Measurements from ENCODE around the gene DAG1. TPM values are rescaled to one million over a fixed set of nuclear protein-coding genes. Genes with fewer than 3 reads are reported as not detected.

The DAG1 gene
- total RNA-seq, 1 experiment from 2014 or later: 27.7 TPM

DNA sequence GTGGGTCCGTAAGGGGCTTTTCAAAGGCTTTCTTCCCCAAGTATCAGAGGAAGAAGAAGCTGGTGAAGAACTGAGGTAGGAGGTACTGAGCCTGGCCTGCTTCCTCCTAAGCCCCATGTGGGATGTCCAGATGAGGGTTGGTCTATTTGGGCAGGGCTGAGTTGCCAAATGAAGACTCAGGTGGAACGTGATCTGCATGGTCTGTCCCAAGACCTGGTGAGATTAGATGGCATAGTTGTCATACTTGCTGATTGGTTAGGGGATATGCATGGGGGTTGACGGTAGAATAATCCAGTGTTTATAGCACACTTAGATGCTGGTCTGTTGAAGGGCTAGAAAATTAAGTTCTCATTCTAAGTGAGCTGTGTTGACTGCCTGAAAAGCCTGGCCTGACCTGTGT, 47.9 kb downstream of the DAG1 start:
- DNase-seq (ENCODE audit: low read depth): no peak

DNA sequence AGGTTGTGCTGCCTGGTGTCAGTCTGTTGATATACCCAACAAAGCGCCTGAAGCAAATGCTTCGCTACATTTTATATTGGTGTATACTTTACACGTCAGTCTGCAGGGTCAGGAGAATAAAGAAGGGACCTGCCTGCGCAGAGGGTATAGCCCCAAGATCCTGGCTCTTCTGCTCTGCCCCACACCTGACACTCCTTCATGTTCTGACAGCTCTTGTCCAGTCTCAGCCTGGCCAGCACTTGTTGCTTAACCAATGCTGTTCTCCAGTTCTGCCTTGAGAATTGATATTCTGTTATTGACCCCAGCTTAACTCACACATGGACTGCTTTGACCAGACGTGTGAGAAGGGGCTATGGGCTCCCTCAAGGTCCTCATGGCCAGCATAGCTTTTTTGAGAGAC, 48.4 kb downstream of the DAG1 start:
- DNase-seq (ENCODE audit: low read depth): no peak

DNA sequence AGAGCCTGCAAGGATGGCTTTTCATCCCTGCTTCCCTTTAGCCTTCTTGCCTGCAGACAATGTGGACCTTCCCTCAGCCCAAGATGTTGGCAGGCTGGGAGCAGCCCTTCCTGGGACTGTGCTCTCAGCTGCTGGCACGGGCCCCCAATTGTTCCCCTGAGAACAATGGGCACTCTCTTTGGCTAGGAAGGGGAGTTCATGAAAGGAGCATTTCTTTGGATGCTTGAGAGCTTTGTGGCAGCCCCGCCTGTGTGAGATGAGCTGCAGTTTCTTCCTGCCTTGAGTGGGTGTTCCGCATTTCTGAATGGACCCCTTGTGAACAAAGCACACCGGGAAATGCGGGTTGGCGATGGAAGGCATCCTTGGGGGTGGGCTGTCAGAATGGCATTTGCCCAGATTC, 49.2 kb downstream of the DAG1 start:
- DNase-seq (ENCODE audit: low read depth): no peak

DNA sequence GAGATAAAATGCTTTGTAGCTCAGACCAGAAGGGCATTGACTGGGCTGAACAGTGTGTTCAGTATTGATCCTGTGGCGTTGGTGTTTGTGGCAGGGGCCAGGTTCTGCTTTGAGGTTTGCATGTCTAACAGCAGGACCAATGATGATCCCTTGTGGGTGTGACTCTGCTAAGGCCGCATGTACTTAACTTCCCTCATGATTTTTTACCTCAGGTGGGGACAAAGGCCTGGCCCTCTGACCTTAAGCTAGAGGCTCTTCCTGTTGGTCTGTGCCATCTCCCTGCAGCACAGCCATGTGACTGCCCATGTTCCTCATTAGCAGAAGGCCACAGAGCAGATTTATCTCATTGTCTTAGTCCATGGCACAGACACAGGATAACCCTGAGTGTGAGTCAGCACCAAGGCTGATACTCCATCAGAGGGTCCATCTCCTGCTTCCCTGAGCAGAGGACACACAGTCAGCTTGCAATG, 49.9 kb downstream of the DAG1 start:
- no peak for DNase-seq (ENCODE audit: low read depth)

DNA sequence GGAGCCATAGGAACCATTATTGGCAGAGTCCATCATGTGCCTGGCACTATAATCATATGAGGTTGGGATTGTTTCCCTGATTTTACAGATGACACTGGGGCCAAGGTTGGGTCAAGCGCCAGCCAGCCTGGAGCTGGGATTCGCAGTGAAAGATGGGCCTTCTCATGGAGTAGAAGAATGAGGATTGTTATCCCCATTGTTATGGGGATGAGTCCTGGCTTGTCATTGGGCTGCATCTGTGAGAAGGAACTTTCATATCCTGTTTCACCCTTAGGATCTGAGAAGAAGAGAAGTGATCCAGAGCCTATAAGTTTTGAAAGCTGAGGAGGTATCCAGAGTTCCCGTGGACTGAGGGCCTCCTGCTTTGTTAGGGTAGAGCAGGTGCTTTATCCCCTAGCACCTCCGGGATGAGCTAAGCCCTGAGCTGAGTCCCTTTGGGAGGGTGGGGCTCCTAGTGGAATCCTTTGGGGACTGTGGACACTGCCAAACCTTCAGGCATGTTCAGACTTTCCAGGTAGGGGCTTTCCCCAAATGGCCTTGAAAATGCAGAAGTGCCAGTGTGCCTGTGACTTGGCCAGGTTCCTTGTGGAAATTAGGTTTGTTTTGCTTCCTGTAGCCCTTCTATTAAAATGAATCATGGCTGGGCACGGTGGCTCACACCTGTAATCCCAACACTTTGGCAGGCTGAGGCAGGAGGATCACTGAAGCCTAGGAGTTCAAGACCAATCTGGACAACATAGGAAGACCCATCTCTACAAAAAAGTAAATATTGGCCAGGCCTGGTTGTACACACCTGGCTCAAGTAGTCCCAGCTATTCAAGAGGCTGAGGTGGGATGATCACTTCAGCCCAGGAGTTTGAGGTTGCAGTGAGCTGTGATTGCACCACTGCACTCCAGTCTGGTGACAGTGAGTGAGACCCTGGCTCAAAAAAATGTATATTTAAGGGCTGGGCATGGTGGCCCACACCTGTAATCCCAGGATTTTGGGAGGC, 54.0 kb downstream of the DAG1 start:
- no peak for DNase-seq (ENCODE audit: low read depth)

DNA sequence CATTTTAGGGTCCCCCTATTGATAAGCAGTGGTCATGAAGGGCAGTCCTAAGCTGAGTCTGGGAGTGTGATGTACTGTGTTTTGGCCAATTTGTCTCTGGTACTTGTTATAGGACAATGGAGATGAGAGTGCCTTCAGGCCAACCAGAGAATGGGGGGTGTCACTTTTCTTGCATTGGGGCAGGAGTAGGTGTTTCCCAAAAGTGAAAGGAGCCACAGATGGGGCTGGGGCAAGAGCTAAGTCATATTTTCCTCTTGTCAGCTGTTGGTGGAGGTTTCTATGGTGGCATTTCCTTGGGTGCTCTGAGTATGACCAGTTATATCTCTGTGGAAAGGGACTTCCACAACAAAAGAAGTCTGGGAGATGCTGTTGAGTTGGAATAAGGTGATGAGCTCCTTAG, 59.5 kb downstream of the DAG1 start:
- DNase-seq (ENCODE audit: low read depth): no peak

DNA sequence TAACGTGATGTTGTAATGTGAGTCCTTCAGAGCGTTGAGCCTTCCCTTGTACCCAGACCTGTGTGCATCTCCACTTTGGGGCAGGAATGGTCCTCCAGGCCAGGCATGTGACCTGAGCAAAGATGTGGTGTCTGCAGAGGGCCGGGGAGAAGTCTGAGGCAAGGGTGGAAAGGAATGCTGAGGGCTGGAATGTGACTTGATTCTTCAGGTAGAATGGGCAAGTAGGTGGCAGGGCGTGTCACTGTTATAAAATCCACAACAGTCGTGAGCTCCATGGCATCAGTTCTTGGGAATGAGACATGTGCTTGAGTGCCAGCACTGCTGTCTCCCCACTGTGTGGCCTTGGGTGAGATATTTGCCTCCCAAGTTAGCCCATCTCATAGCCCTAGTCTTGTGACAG, 60.2 kb downstream of the DAG1 start:
- DNase-seq (ENCODE audit: low read depth): no peak

DNA sequence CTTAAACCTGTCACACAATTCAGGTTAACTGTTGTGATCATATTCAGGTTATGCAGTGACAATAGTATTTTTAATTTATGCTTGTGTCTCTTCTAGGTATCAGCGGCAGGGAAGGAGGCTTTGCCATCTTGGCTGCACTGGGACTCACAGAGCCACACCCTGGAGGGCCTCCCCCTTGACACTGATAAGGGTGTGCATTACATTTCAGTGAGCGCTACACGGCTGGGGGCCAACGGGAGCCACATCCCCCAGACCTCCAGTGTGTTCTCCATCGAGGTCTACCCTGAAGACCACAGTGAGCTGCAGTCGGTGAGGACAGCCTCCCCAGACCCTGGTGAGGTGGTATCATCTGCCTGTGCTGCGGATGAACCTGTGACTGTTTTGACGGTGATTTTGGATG, 60.6 kb downstream of the DAG1 start:
- DNase-seq (ENCODE audit: low read depth): no peak

DNA sequence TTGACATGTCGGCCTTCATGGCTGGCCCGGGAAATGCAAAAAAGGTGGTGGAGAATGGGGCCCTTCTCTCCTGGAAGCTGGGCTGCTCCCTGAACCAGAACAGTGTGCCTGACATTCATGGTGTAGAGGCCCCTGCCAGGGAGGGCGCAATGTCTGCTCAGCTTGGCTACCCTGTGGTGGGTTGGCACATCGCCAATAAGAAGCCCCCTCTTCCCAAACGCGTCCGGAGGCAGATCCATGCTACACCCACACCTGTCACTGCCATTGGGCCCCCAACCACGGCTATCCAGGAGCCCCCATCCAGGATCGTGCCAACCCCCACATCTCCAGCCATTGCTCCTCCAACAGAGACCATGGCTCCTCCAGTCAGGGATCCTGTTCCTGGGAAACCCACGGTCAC, 61.2 kb downstream of the DAG1 start:
- DNase-seq (ENCODE audit: low read depth): no peak

DNA sequence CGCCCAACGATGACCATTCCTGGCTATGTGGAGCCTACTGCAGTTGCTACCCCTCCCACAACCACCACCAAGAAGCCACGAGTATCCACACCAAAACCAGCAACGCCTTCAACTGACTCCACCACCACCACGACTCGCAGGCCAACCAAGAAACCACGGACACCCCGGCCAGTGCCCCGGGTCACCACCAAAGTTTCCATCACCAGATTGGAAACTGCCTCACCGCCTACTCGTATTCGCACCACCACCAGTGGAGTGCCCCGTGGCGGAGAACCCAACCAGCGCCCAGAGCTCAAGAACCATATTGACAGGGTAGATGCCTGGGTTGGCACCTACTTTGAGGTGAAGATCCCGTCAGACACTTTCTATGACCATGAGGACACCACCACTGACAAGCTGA, 61.6 kb downstream of the DAG1 start:
- no peak for DNase-seq (ENCODE audit: low read depth)

DNA sequence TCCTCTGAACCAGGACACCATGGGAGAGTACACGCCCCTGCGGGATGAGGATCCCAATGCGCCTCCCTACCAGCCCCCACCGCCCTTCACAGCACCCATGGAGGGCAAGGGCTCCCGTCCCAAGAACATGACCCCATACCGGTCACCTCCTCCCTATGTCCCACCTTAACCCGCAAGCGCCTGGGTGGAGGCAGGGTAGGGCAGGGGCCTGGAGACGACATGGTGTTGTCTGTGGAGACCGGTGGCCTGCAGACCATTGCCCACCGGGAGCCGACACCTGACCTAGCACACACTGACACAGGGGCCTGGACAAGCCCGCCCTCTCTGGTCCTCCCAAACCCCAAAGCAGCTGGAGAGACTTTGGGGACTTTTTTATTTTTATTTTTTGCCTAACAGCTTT, 63.0 kb downstream of the DAG1 start:
- DNase-seq (ENCODE audit: low read depth): no peak

DNA sequence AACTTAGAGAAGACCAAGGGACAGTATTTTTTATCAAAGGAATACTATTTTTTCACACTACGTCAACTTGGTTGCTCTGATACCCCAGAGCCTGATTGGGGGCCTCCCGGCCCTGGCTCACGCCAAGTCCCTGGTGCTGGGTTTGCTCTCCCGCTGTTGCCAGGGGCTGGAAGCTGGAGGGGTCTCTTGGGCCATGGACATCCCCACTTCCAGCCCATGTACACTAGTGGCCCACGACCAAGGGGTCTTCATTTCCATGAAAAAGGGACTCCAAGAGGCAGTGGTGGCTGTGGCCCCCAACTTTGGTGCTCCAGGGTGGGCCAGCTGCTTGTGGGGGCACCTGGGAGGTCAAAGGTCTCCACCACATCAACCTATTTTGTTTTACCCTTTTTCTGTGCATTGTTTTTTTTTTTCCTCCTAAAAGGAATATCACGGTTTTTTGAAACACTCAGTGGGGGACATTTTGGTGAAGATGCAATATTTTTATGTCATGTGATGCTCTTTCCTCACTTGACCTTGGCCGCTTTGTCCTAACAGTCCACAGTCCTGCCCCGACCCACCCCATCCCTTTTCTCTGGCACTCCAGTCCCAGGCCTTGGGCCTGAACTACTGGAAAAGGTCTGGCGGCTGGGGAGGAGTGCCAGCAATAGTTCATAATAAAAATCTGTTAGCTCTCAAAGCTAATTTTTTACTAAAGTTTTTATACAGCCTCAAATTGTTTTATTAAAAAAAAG, 63.9 kb downstream of the DAG1 start:
- DNase-seq (ENCODE audit: low read depth): no peak

DNA sequence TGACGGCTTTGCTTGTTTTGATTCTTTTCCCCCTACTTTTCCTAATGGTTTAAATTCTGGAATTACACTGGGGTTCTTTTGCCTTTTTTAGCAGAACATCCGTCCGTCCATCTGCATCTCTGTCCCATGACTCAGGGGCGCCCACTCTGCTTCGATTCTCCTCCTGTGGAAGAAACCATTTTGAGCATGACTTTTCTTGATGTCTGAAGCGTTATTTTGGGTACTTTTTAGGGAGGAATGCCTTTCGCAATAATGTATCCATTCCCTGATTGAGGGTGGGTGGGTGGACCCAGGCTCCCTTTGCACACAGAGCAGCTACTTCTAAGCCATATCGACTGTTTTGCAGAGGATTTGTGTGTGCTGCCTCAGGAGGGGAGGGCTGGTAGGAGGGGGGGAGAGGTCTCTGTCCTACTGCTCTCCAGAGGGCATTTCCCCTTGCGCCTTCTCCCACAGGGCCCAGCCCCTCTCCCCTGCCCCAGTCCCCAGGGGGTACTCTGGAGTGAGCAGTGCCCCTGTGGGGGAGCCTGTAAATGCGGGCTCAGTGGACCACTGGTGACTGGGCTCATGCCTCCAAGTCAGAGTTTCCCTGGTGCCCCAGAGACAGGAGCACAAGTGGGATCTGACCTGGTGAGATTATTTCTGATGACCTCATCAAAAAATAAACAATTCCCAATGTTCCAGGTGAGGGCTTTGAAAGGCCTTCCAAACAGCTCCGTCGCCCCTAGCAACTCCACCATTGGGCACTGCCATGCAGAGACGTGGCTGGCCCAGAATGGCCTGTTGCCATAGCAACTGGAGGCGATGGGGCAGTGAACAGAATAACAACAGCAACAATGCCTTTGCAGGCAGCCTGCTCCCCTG, 64.7 kb downstream of the DAG1 start:
- DNase-seq (ENCODE audit: low read depth): no peak

DNA sequence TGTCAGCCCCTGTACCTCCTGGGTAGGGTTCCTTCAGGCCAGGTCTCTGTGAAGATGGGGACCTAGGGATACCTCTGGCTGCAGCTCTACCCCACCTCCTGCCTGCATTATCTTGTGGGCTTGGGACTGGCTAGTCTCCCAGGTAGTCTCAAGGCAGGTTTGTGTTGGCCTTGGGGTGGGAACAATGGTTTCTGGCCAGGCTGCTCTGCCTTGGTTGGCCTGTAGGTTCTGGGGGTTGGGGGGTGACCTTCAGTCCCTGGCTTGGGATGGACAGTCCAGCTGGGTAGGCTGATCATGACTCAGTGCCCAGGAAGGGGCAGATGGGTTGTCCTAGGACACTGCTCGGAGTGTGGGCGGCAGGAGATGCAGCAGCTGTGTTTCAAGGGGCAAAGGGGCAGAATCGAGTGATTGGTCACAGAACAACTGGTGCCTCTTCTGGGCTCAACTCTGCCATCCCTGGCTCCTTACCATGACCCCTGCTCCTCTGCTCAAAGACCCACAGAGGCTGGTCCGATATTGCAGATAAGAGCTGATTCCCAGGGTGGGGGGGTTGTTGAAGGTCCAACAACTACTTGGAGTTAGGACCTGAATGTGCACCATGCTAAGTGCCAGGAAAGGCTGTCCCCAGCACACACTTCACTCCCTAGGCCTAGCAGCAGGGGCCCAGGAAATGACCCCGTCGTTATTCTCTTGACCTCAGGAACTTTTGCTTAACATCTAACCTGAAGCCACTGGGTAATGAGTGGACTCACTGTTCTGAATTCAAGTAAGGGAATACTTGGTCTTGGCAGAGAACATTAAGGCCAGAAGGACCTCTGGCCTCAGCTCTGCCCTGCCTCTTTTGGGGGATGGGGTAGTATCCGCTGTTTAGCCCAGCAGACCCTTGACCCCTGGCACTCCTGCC, 66.2 kb downstream of the DAG1 start:
- no peak for DNase-seq (ENCODE audit: low read depth)

DNA sequence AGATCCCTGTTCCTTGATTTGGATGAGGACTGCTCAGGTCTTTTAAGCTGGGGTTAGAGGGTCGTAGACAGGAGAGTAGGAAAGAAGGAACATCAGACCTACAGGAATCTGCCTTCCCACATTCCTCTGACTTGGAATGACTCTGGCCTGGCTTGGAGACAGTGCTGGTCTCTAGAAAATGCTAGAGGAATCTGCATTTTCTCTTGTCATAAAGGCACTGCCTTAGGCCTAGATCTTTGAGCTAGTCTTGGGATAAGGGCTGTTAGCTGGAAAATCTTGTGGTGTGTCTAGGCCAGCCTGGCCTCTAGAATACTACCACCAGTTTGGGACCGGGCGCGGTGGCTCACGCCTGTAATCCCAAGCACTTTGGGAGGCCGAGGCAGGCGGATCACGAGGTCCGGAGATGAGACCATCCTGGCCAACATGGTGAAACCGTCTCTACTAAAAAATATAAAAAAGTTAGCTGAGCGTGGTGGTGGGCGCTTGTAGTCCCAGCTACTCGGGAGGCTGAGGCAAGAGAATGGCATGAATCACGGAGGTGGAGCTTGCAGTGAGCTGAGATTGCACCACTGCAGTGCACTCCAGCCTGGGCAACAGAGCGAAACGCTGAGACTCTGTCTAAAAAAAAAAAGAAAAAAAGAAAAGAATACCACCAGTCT, 66.9 kb downstream of the DAG1 start:
- DNase-seq (ENCODE audit: low read depth): no peak

DNA sequence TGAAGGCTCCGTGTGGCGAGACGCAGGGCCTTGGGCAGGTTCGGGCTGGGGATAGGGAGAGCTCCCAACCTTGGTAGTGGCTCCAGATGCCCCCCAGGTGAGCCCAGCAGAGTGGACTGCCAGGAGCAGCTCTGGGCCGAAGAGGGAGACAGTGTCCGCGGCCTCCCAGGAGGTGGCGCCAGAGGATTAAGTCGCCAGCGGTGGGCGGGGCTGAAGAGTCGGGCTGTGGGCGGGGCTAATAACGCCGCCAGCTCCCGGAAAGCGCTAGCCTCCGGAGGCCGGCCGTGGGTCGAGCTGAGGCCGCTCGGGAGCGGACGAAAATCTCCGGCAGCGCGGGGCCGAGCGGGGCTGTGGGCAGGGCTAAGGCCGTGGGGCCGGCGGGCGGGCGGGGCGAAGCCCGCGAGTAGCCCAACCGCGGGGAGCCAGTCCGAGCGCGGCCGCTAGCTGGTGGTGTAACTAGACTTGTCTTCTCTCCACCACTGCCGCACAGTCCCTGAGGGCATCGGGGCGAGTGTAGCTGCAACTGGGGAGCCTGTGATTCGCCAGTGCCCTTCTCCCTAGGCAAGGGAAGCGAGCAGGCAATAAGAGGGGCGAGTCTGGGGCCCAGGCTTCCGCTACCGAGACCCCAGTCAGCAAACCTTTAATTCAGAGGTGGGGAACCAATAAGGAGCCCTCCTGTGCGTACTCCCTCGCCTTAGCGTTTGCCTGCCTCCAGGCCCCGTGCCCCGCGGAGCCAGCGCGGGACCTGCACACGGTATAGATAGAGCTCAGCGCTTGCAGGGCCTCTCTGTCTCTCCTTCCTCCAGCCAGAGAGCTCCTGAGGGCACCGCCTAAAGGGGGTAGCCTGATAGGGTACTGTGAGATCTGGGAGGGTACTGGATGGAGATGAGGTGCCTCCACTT, 69.8 kb downstream of the DAG1 start:
- DNase-seq (ENCODE audit: low read depth): peak; percentile 91

DNA sequence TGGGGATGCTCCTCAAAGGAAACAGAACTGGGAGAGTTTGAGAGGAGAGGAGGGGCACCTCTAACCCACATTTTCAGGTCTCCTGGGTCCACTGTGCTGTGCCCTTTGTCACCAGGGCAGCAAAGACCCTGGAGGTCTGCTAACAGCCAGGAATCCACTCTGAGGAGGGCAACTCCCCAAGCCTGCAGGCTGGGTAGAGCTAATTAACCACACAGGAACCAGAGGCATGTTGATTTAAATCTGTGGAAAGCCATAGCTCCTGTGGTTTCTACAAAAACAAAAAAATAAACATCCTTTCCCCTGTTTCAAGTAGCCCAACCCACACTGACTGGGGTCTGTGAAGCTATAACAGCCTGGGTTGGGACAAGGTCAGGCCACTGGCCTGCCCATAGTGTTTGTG, 82.0 kb downstream of the DAG1 start:
- no peak for DNase-seq (ENCODE audit: low read depth)

DNA sequence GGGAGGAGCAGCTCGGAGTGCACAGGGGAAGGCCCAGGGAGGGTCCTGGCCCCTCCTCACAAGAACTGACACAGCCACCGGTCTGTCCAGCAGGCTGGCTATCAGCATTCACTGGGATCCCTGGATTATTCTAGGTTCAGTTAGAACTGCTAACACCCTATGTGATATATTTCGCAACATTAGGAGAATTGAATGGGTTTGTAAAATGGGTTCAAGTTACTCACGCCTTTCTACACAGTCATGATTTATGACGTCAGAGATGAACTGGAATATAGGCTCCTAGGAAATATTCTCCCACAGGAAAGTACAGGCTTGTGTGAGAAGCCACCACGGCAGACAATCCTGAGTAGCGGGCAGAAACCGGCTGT, 83.2 kb downstream of the DAG1 start:
- DNase-seq (ENCODE audit: low read depth): no peak
